Lower lobe of right lung (tissue), 2 donors: ENCODE measurements around the gene DENND5A. TPM values are rescaled to one million over a fixed set of nuclear protein-coding genes. Genes with fewer than 3 reads are reported as not detected.

ENCODE experiments used
- ATAC-seq, 2 donors: fragments of 200-7000 bp; cut with Tn5 transposase; one replicate each; pipeline ENCODE4 v1.9.1; 2020 to 2022; ENCODE audit warnings: mild to moderate bottlenecking in 2 of 2, moderate library complexity in 2 of 2
- DNase-seq: peaks from one replicate; pipeline ENCODE4 v3.0.0-alpha.2; 2020
- H3K27ac ChIP-seq: fragments of 200-600 bp; one replicate; pipeline ENCODE4 v1.8.0; 2022
- H3K27me3 ChIP-seq: fragments of 200-600 bp; one replicate; pipeline ENCODE4 v1.8.0; 2022; ENCODE audit warnings: low read depth
- H3K36me3 ChIP-seq: fragments of 200-600 bp; one replicate; pipeline ENCODE4 v1.8.0; 2022; ENCODE audit warnings: mild to moderate bottlenecking
- H3K4me1 ChIP-seq: fragments of 200-600 bp; one replicate; pipeline ENCODE4 v1.8.0; 2022
- H3K4me3 ChIP-seq: fragments of 200-600 bp; one replicate; pipeline ENCODE4 v1.8.0; 2022; ENCODE audit warnings: mild to moderate bottlenecking
- H3K9me3 ChIP-seq: fragments of 200-600 bp; one replicate; pipeline ENCODE4 v1.8.0; 2022
- intact Hi-C: fragments of 100-400 bp; cut with DNase I; formaldehyde crosslinking; loops from one replicate; pipeline ENCODE4 v1.11.0; 2022
- total RNA-seq: library from RNA; stranded (reverse); fragmentation: NEBNext Ultra II Directional; extraction: Animal tissue kit (Norgen Biotek cat#: 25700); gene quantifications from one replicate; pipeline ENCODE4 v1.2.1, GENCODE V29; 2021
- TF ChIP-seq, protein P1 (sequence below): fragments of 200-600 bp; IDR thresholded peaks from one replicate; pipeline ENCODE4 v1.8.0; 2022; ENCODE audit warnings: antibody characterized with exemption, mild to moderate bottlenecking
- donor health status: DM: no; HTN: yes; CAD: no; lungs with severe emphysema.

DENND5A gene
- total RNA-seq, 1 donor from 2014 or later = 97.5 TPM

GRCh38 chr11:9178716-9179115, 86.4 kb downstream of the DENND5A start:
- Histone ChIP-seq H3K9me3 (no peaks in the 10 kb centered on the region), H3K27me3 (no peaks in the 10 kb centered on the region), H3K27ac (no peak overlapping the region), H3K36me3 (peaks cover 53% of the 10 kb centered on the region), H3K4me1 (no peaks in the 10 kb centered on the region), H3K4me3 (no peak overlapping the region)
- intact Hi-C loops = no loop called here
- ATAC-seq = no peak
- DNase-seq = no peak
- TF ChIP-seq, protein P1, sequence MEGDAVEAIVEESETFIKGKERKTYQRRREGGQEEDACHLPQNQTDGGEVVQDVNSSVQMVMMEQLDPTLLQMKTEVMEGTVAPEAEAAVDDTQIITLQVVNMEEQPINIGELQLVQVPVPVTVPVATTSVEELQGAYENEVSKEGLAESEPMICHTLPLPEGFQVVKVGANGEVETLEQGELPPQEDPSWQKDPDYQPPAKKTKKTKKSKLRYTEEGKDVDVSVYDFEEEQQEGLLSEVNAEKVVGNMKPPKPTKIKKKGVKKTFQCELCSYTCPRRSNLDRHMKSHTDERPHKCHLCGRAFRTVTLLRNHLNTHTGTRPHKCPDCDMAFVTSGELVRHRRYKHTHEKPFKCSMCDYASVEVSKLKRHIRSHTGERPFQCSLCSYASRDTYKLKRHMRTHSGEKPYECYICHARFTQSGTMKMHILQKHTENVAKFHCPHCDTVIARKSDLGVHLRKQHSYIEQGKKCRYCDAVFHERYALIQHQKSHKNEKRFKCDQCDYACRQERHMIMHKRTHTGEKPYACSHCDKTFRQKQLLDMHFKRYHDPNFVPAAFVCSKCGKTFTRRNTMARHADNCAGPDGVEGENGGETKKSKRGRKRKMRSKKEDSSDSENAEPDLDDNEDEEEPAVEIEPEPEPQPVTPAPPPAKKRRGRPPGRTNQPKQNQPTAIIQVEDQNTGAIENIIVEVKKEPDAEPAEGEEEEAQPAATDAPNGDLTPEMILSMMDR = no peak

DNA sequence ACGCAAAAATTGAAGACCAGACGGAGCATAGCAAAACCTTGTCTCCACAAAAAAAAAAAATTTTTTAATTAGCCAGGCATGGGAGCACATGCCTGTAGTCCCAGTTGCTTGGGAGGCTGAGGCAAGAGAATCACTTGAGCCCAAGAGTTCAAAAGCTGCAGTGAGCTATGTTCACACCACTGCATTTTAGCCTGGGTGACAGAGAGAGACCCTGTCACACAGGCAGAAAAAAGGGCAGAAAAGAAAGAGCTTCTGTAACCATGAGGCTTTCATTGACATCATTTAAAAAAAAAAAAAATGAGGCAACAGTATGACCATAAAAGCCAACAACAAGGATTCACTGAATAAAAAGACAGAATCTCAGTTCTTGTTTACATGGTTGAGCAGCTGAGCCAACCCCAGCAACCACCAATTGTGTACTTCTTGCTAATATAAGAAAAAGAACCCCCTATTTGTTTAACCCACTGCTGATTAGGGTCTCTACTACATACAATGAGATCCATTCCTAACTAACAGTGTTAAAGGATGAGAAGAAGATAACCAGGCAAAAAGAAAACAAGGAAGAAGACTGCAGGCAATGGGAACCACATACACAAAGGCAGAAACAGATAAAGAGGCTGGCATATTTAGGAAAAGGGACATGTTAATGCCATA, 87.6 kb downstream of the DENND5A start:
- peaks cover 57% of the 10 kb centered on the region for H3K36me3 ChIP-seq
- ATAC-seq = no peak
- intact Hi-C loops = no loop called here

DNA sequence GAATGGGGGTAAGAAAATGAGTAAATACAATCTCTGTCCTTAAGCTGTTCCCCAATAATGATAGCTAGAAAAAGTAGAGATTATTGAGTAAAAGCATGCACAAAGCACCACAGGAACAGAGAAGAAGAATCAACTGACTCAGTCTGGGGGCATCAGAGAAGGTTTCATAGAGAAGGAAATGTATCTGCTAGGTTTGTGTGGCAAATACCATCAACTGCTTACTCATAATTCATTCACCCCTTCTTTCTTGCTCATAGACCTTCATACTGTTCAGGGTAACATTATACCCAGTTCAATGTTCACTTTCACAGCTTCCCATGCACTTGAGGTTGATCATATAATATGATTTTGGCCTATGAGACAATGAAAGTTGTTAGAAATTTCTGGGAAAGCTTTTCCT, 88.6 kb downstream of the DENND5A start:
- DNase-seq = no peak
- intact Hi-C loops = no loop called here
- Histone ChIP-seq H3K27me3 (no peaks in the 10 kb centered on the region), H3K9me3 (no peaks in the 10 kb centered on the region), H3K36me3 (peaks cover 65% of the 10 kb centered on the region), H3K27ac (no peak overlapping the region), H3K4me3 (no peak overlapping the region), H3K4me1 (no peaks in the 10 kb centered on the region)
- TF ChIP-seq, protein P1 = no peak
- ATAC-seq = no peak

More for the DNA sequence above, 87.6 kb downstream of the DENND5A start:
- no peak overlapping the region for H3K27ac ChIP-seq
- no peaks in the 10 kb centered on the region for H3K9me3 ChIP-seq
- no peak overlapping the region for H3K4me3 ChIP-seq
- TF ChIP-seq, protein P1 = no peak
- no peaks in the 10 kb centered on the region for H3K27me3 ChIP-seq
- no peaks in the 10 kb centered on the region for H3K4me1 ChIP-seq
- DNase-seq = no peak

DNA sequence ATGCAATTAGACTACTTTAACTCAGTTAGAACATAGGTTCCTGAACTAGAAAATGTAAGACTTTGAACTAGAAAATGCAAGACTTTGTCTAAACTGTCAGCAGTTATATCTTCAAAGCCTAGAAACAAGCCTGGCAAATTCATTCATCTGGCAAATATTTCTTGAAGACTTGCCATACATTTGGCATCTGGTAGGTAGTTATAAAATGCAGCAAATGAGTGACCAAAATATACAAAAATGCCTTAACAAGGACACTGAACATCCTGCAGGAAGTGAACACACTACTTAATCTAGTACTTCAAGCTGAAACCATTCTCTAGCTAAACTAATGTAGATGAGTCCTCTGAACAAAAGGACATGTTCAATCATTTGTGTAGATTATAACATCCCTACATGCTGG, 89.0 kb downstream of the DENND5A start:
- H3K4me3 ChIP-seq = no peak overlapping the region
- no peaks in the 10 kb centered on the region for H3K9me3 ChIP-seq
- intact Hi-C loops = no loop called here
- peaks cover 69% of the 10 kb centered on the region for H3K36me3 ChIP-seq
- H3K4me1 ChIP-seq = no peaks in the 10 kb centered on the region
- H3K27ac ChIP-seq = no peak overlapping the region
- no peak for DNase-seq
- no peaks in the 10 kb centered on the region for H3K27me3 ChIP-seq
- TF ChIP-seq, protein P1 = no peak
- no peak for ATAC-seq

GRCh38 chr11:9172389-9172788, 92.8 kb downstream of the DENND5A start:
- no peak for ATAC-seq
- no peaks in the 10 kb centered on the region for H3K9me3 ChIP-seq
- intact Hi-C loops = no loop called here
- H3K4me1 ChIP-seq = no peaks in the 10 kb centered on the region
- H3K4me3 ChIP-seq = no peak overlapping the region
- no peak overlapping the region for H3K27ac ChIP-seq
- peaks cover 73% of the 10 kb centered on the region for H3K36me3 ChIP-seq
- H3K27me3 ChIP-seq = no peaks in the 10 kb centered on the region
- TF ChIP-seq, protein P1 = no peak
- no peak for DNase-seq
